ENCODE data around the gene LDLRAD4.

DNA sequence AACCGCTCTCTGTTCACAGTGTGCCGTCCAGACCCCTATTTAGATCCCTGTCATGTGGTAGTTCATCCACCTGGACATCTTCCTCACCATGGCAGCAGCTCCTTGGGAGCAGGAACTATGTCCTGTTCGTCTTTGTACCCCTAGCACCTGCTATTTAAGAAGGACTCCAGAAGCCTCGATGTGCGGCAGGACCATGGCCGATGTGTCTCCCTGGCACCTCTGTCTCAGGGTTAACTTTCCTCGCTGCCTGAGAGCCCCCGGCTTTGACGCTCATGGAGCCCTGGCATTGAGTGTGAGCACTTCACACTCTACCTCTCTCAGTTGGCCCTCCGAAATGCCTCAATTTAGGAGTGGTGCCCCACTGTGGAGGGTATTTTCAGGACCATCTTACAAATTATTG lies 355.8 kb downstream of the LDLRAD4 start:
- no peak for TF ChIP-seq POLR2AphosphoS5 (IDR thresholded peaks at IDR 0.05; ENCODE audit: low read depth, low read length)
- TF ChIP-seq SIN3A (IDR thresholded peaks at IDR 0.05; ENCODE audit: borderline replicate concordance, low read depth, low read length) = no peak
- TF ChIP-seq FOXM1 (IDR thresholded peaks at IDR 0.05; ENCODE audit: low read depth) = no peak
- TF ChIP-seq EP300 (IDR thresholded peaks at IDR 0.05; ENCODE audit: borderline replicate concordance in 1 of 2, low read depth in 1 of 2, low read length in 1 of 2) = no peak

Measured in SK-N-SH (cell line).